Natural killer cell (primary cell): ENCODE data around the gene GLI3. TPM values are rescaled to one million over a fixed set of nuclear protein-coding genes. Genes with fewer than 3 reads are reported as not detected.
"Not testable (repeated sequence)": the region's sequence is repeated elsewhere in the genome, so short reads cannot be mapped to it uniquely, and the experiment has no call there.

Experiments used
- ATAC-seq, 3 donors: fragments of 150-1000 bp in 2 of 3; fragments of 200-7000 bp in 1 of 3; cut with Tn5 transposase; 1 replicate in 1 of 3; 2 replicates in 2 of 3; pipeline ENCODE4 v1.10.0; 2021; ENCODE audit warnings: mild to moderate bottlenecking in 2 of 3, moderate library complexity in 2 of 3
- DNase-seq, 2 donors: peaks; one replicate each; pipeline versions ENCODE4 v3.0.0 to v3.0.0-alpha.2; 2013 to 2021; ENCODE audit warnings: mixed read lengths in 1 of 2
- H3K27ac ChIP-seq: one replicate; pipeline ENCODE4 v1.5.1; 2013; ENCODE audit warnings: mild to moderate bottlenecking, low read length
- H3K27me3 ChIP-seq: one replicate; pipeline ENCODE4 v1.6.1; 2013; ENCODE audit warnings: low read length; ENCODE audit not compliant: control insufficient read depth, insufficient read depth
- H3K36me3 ChIP-seq: one replicate; pipeline ENCODE4 v1.6.1; 2013; ENCODE audit warnings: low read length; ENCODE audit not compliant: control insufficient read depth, insufficient read depth
- H3K4me1 ChIP-seq: one replicate; pipeline ENCODE4 v1.6.1; 2013; ENCODE audit warnings: low read length; ENCODE audit not compliant: control insufficient read depth, insufficient read depth
- H3K4me3 ChIP-seq: one replicate; pipeline ENCODE4 v1.5.1; 2013; ENCODE audit warnings: low read length
- H3K9me3 ChIP-seq: one replicate; pipeline ENCODE4 v1.6.1; 2013; ENCODE audit warnings: low read length; ENCODE audit not compliant: control insufficient read depth, insufficient read depth
- H3K27ac Mint-ChIP-seq, 2 donors: one replicate each; pipeline ENCODE4 v1.8.0; 2022; ENCODE audit warnings: mild to moderate bottlenecking in 2 of 2, mixed read lengths in 2 of 2, moderate library complexity in 1 of 2
- H3K27me3 Mint-ChIP-seq, 2 donors: one replicate each; pipeline ENCODE4 v1.8.0; 2022; ENCODE audit warnings: low read depth in 2 of 2, mixed read lengths in 2 of 2
- H3K36me3 Mint-ChIP-seq: one replicate; pipeline ENCODE4 v1.8.0; 2022; ENCODE audit warnings: mixed read lengths
- H3K4me1 Mint-ChIP-seq, 2 donors: one replicate each; pipeline ENCODE4 v1.8.0; 2022; ENCODE audit warnings: mixed read lengths in 2 of 2
- H3K4me3 Mint-ChIP-seq: one replicate; pipeline ENCODE4 v1.8.0; 2022; ENCODE audit warnings: mild to moderate bottlenecking, moderate library complexity, mixed read lengths
- H3K9me3 Mint-ChIP-seq, 2 donors: one replicate each; pipeline ENCODE4 v1.8.0; 2022; ENCODE audit warnings: mixed read lengths in 2 of 2
- WGBS: methylation state at CpG from one replicate; pipeline ENCODE4 v1.1.7; 2013; ENCODE audit warnings: missing lambda C conversion rate; ENCODE audit not compliant: insufficient coverage; 5-methylcytosine and 5-hydroxymethylcytosine counted together
- intact Hi-C: fragments of 100-400 bp; cut with micrococcal nuclease; formaldehyde crosslinking; loops from one replicate; pipeline ENCODE4 v1.14.2; 2022
- total RNA-seq, 4 donors: library from RNA; stranded (reverse); fragments of 120-200 nt in 1 of 4; gene quantifications; one replicate each; pipeline versions ENCODE4 v1.2.3 to v1.2.4, GENCODE V29; 2013 to 2022
- TF ChIP-seq, protein P1 (sequence below): fragments of 200-600 bp; IDR thresholded peaks from one replicate; pipeline ENCODE4 v1.8.0; 2022; ENCODE audit warnings: antibody characterized with exemption

Gene GLI3
- total RNA-seq, 3 donors from 2014 or later (not counting 1 experiment from before 2014, with no cell fraction given), result 2.9 to 4.7 (median 3.1) TPM

DNA sequence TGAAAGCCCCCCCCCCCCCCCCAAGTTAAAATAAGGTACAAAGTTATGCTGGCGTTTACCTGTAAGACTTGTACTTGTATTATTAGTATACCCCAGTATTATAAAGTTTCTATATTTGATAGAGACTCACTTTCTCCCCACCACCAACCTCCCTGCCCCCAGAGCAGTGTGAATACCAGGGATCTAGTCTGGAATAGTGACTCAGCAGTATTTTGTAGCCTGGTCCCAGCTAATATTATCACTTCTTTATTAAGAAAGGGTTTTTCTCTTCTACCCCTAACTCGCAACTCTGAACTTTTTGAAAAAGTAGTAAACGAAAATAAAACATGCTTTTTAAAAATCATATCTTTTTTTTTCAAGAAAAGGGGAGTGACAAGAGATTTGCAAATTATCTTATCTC lies 26.7 kb downstream of the GLI3 start:
- WGBS, result no CpG with 5 or more reads among the region's 3 CpGs

DNA sequence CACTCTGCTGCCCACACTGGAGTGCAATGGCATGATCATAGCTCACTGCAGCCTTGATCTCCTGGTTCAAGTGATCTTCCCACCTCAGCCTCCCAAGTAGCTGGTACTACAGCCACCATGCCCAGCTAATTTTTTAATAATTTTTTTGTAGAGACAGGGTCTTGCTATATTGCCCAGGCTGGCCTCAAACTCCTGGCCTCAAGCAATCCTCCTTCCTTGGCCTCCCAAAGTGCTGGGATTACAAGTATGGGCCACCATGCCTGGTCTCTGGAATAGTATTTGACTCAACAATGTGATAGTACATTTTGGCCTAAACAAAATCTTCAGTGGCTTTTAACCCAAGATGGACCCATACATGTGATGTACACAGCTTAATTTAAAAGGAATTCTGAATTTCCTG lies 27.9 kb downstream of the GLI3 start:
- not testable (repeated sequence) for H3K36me3 Mint-ChIP-seq, ATAC-seq, H3K9me3 Mint-ChIP-seq

More for the DNA sequence above, 26.7 kb downstream of the GLI3 start:
- no peak overlapping the region for H3K4me3 ChIP-seq
- no peaks in the 10 kb centered on the region for H3K36me3 ChIP-seq
- no peaks in the 10 kb centered on the region for H3K4me1 ChIP-seq
- H3K27ac ChIP-seq, result no peak overlapping the region
- H3K27me3 Mint-ChIP-seq, result peaks cover 0 to 6% of the 10 kb centered on the region in 2 donors
- H3K36me3 Mint-ChIP-seq, result no peaks in the 10 kb centered on the region
- H3K9me3 Mint-ChIP-seq, result no peaks in the 10 kb centered on the region
- no peak overlapping the region for H3K4me3 Mint-ChIP-seq
- ATAC-seq (no peak), DNase-seq (no peak)
- intact Hi-C loops, result no loop called here
- H3K27ac Mint-ChIP-seq, result no peak overlapping the region
- H3K27me3 ChIP-seq, result no peaks in the 10 kb centered on the region
- no peaks in the 10 kb centered on the region for H3K4me1 Mint-ChIP-seq
- TF ChIP-seq, protein P1, sequence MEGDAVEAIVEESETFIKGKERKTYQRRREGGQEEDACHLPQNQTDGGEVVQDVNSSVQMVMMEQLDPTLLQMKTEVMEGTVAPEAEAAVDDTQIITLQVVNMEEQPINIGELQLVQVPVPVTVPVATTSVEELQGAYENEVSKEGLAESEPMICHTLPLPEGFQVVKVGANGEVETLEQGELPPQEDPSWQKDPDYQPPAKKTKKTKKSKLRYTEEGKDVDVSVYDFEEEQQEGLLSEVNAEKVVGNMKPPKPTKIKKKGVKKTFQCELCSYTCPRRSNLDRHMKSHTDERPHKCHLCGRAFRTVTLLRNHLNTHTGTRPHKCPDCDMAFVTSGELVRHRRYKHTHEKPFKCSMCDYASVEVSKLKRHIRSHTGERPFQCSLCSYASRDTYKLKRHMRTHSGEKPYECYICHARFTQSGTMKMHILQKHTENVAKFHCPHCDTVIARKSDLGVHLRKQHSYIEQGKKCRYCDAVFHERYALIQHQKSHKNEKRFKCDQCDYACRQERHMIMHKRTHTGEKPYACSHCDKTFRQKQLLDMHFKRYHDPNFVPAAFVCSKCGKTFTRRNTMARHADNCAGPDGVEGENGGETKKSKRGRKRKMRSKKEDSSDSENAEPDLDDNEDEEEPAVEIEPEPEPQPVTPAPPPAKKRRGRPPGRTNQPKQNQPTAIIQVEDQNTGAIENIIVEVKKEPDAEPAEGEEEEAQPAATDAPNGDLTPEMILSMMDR, result no peak
- H3K9me3 ChIP-seq, result no peaks in the 10 kb centered on the region

DNA sequence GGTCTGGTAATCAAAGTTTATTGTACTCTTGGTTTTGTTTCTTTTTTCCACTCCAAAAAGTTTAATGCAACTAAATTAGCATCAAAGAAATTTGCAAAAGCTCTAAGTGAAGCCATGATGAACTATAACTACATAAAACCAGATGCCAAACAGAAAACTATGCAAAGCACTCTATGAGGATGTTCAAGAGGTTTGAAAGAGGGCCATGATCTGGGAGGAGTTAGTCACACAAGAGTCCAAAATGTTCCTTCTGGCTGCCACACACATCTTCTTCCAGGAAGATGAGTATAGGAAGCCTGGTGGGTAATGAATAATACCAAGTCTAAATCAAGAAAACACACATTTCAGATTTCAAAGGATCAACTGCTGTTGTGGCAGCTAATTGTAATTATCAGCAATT lies 28.4 kb downstream of the GLI3 start:
- Histone ChIP-seq H3K4me1 (no peaks in the 10 kb centered on the region), H3K9me3 (no peaks in the 10 kb centered on the region), H3K27me3 (no peaks in the 10 kb centered on the region), H3K4me3 (no peak overlapping the region), H3K36me3 (no peaks in the 10 kb centered on the region), H3K27ac (no peak overlapping the region)
- Mint-ChIP-seq H3K27me3 (peaks cover 0 to 6% of the 10 kb centered on the region in 2 donors), H3K9me3 (peaks cover 0 to 3% of the 10 kb centered on the region in 2 donors), H3K4me3 (no peak overlapping the region), H3K4me1 (no peaks in the 10 kb centered on the region), H3K27ac (no peak overlapping the region), H3K36me3 (no peaks in the 10 kb centered on the region)
- DNase-seq, result no peak
- TF ChIP-seq, protein P1, result no peak
- no peak for ATAC-seq
- intact Hi-C loops, result no loop called here

More for the DNA sequence above, 27.9 kb downstream of the GLI3 start:
- H3K27ac Mint-ChIP-seq, DNase-seq, H3K4me3 Mint-ChIP-seq, intact Hi-C loops, H3K27me3 ChIP-seq, H3K9me3 ChIP-seq, H3K4me1 Mint-ChIP-seq, H3K4me1 ChIP-seq, H3K27me3 Mint-ChIP-seq, H3K27ac ChIP-seq, H3K4me3 ChIP-seq, H3K36me3 ChIP-seq: not testable (repeated sequence)

DNA sequence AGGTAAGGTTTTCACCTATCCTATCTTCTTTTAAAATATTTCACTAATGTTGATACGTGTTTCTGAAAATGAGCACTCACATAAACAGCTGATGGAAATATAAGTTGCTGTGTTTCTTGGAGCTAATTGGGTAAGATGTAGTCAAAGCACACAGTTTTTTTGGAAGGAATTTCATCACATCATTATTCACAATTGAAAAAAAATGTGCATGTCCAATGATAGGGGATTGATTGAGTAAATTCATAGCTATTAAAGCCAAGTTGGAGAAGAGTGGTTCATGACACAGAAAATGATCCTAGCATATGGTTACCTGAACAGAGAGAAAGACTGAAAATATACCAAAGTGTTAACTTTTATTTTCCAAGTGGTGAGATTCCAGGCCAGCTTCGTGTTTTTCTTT lies 29.6 kb downstream of the GLI3 start:
- H3K4me1 ChIP-seq, result no peaks in the 10 kb centered on the region
- H3K9me3 ChIP-seq, result no peaks in the 10 kb centered on the region
- Mint-ChIP-seq H3K27me3 (peaks cover 0 to 3% of the 10 kb centered on the region in 2 donors), H3K9me3 (peaks cover 2 to 3% of the 10 kb centered on the region in 2 donors), H3K27ac (no peak overlapping the region), H3K4me3 (no peak overlapping the region), H3K4me1 (no peaks in the 10 kb centered on the region), H3K36me3 (no peaks in the 10 kb centered on the region)
- DNase-seq (no peak), ATAC-seq (no peak)
- no peak overlapping the region for H3K4me3 ChIP-seq
- no peaks in the 10 kb centered on the region for H3K36me3 ChIP-seq
- intact Hi-C loops, result no loop called here
- TF ChIP-seq, protein P1, result no peak
- WGBS, result 63% methylated on average over 1 of the region's 2 CpGs
- H3K27me3 ChIP-seq, result no peaks in the 10 kb centered on the region
- no peak overlapping the region for H3K27ac ChIP-seq
